ENCODE measurements around the gene IGLL5.
"Not testable (repeated sequence)": the region's sequence is repeated elsewhere in the genome, so short reads cannot be mapped to it uniquely, and the experiment has no call there.

Gene IGLL5

GRCh38 chr22:22918297-22918965, 30.8 kb downstream of the IGLL5 start:
- no peaks in the 10 kb centered on the region for H3K36me3 ChIP-seq
- no peak overlapping the region for H3K27ac ChIP-seq
- TF ChIP-seq, protein P1, sequence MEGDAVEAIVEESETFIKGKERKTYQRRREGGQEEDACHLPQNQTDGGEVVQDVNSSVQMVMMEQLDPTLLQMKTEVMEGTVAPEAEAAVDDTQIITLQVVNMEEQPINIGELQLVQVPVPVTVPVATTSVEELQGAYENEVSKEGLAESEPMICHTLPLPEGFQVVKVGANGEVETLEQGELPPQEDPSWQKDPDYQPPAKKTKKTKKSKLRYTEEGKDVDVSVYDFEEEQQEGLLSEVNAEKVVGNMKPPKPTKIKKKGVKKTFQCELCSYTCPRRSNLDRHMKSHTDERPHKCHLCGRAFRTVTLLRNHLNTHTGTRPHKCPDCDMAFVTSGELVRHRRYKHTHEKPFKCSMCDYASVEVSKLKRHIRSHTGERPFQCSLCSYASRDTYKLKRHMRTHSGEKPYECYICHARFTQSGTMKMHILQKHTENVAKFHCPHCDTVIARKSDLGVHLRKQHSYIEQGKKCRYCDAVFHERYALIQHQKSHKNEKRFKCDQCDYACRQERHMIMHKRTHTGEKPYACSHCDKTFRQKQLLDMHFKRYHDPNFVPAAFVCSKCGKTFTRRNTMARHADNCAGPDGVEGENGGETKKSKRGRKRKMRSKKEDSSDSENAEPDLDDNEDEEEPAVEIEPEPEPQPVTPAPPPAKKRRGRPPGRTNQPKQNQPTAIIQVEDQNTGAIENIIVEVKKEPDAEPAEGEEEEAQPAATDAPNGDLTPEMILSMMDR (IDR thresholded peaks at IDR 0.05), result no peak
- no peaks in the 10 kb centered on the region for H3K27me3 ChIP-seq
- H3K4me3 ChIP-seq (ENCODE audit: low read depth in 1 of 2, low read length in 1 of 2), result no peak overlapping the region
- H3K4me1 ChIP-seq (ENCODE audit: control insufficient read depth in 1 of 2, insufficient read depth in 1 of 2, low read depth in 1 of 2, low read length in 1 of 2), result no peaks in the 10 kb centered on the region
- H3K9me3 ChIP-seq, result no peaks in the 10 kb centered on the region

GRCh38 chr22:22919041-22919440, 31.4 kb downstream of the IGLL5 start:
- Histone ChIP-seq H3K36me3 (no peaks in the 10 kb centered on the region), H3K4me1 (ENCODE audit: control insufficient read depth in 1 of 2, insufficient read depth in 1 of 2, low read depth in 1 of 2, low read length in 1 of 2) (no peaks in the 10 kb centered on the region), H3K4me3 (ENCODE audit: low read depth in 1 of 2, low read length in 1 of 2) (no peak overlapping the region), H3K9me3 (no peaks in the 10 kb centered on the region), H3K27ac (no peak overlapping the region), H3K27me3 (no peaks in the 10 kb centered on the region)
- TF ChIP-seq, protein P1 (IDR thresholded peaks at IDR 0.05), result no peak

DNA sequence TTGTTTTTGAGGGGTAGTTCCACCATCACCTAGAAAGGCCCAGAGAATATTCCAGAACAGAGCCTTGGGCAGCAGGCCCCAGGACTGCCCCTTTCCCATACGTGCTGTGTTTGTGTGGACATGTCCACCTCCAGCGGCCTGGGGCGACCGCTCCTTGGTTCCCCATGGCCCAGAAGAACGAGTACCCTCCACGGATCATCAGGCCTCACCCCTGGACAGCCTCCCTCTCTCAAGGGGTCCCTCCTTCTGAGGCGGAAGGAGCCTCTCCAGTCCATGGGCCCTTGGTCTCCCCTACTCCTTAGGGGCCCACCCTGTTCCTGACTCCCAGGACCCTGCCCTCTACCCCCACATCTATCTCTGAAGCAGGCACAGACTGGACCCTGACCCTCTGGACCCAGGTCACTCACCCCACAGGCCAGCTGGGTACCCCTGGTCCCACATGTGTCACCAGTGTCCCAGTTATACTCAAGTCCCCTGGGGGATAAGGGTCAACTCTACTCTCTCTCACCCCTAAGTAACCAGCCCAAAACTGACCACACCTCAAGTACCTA, 32.6 kb downstream of the IGLL5 start:
- no peaks in the 10 kb centered on the region for H3K27me3 ChIP-seq
- no peaks in the 10 kb centered on the region for H3K36me3 ChIP-seq
- H3K9me3 ChIP-seq, result no peaks in the 10 kb centered on the region
- no peak overlapping the region for H3K4me3 ChIP-seq (ENCODE audit: low read depth in 1 of 2, low read length in 1 of 2)
- no peak overlapping the region for H3K27ac ChIP-seq
- TF ChIP-seq, protein P1 (IDR thresholded peaks at IDR 0.05), result no peak
- H3K4me1 ChIP-seq (ENCODE audit: control insufficient read depth in 1 of 2, insufficient read depth in 1 of 2, low read depth in 1 of 2, low read length in 1 of 2), result no peaks in the 10 kb centered on the region

DNA sequence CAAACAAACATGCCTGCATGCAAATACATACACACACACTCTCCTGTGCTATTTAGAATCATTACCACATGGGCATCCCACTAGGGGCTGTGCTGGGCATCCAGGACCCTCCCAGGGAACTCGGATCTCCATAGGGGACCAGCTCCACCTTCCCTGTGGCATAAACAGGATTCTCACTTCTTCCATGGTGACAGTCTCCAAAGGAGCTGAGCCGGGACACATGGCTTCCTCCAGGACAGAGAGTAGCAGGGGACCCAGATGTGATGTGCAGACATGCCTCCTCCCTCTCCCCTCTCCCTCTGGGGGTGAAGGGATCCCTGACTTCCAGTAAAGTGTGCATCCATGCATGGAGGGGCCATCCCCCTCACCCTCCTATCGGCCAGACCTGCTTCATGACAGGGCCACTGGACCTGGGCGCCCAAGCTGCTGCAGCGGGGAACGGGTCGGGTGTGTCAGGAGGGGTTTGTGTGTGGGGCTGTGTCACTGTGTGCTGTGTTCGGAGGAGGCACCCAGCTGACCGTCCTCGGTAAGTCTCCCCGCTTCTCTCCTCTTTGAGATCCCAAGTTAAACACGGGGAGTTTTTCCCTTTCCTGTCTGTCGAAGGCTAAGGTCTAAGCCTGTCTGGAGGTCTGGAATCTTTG, 33.4 kb downstream of the IGLL5 start:
- no peaks in the 10 kb centered on the region for H3K36me3 ChIP-seq
- no peak overlapping the region for H3K27ac ChIP-seq
- TF ChIP-seq, protein P1 (IDR thresholded peaks at IDR 0.05), result no peak
- no peak overlapping the region for H3K4me3 ChIP-seq (ENCODE audit: low read depth in 1 of 2, low read length in 1 of 2)
- H3K9me3 ChIP-seq, result no peaks in the 10 kb centered on the region
- H3K4me1 ChIP-seq (ENCODE audit: control insufficient read depth in 1 of 2, insufficient read depth in 1 of 2, low read depth in 1 of 2, low read length in 1 of 2), result no peaks in the 10 kb centered on the region
- no peaks in the 10 kb centered on the region for H3K27me3 ChIP-seq

GRCh38 chr22:22921575-22921974, 34.0 kb downstream of the IGLL5 start:
- H3K27me3 ChIP-seq, result no peaks in the 10 kb centered on the region
- H3K4me3 ChIP-seq (ENCODE audit: low read depth in 1 of 2, low read length in 1 of 2), result no peak overlapping the region
- TF ChIP-seq, protein P1 (IDR thresholded peaks at IDR 0.05), result no peak
- H3K27ac ChIP-seq, result no peak overlapping the region
- no peaks in the 10 kb centered on the region for H3K4me1 ChIP-seq (ENCODE audit: control insufficient read depth in 1 of 2, insufficient read depth in 1 of 2, low read depth in 1 of 2, low read length in 1 of 2)
- H3K36me3 ChIP-seq, result no peaks in the 10 kb centered on the region
- no peaks in the 10 kb centered on the region for H3K9me3 ChIP-seq

DNA sequence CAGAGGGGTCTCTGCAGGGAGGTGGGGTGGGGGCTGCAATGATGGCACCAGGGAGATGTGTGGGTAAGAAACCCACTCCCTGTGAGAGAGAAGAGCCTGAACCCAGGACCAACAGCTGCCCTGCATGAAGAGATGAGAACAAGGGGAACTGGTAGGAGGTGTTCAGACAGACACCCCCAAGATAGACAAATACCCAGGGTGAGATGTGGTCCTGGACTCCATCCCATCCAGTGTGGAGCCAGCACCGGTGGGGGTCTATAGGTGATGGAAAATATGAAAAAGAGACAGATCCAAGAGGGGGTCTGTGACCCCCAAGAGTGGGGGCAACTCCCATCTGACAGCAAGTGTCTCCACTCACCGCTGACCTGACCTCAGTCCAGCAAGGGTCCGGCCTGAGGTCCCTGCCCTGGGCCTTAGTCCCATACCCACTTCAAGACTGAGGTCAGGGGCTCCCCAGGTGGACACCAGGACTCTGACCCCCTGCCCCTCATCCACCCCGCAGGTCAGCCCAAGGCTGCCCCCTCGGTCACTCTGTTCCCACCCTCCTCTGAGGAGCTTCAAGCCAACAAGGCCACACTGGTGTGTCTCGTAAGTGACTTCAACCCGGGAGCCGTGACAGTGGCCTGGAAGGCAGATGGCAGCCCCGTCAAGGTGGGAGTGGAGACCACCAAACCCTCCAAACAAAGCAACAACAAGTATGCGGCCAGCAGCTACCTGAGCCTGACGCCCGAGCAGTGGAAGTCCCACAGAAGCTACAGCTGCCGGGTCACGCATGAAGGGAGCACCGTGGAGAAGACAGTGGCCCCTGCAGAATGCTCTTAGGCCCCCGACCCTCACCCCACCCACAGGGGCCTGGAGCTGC, 34.7 kb downstream of the IGLL5 start:
- not testable (repeated sequence) for H3K36me3 ChIP-seq; H3K4me3 ChIP-seq (ENCODE audit: low read depth in 1 of 2, low read length in 1 of 2); H3K27ac ChIP-seq; H3K9me3 ChIP-seq; H3K27me3 ChIP-seq; H3K4me1 ChIP-seq (ENCODE audit: control insufficient read depth in 1 of 2, insufficient read depth in 1 of 2, low read depth in 1 of 2, low read length in 1 of 2)
